Parathyroid adenoma (tissue), 2 donors: ENCODE results near the gene CELSR3.
A peak's percentile ranks its signal among the peaks of the same experiment; 100 is the strongest.

Experiments
- H2AFZ ChIP-seq: fragments of 300-600 bp; sonication (generic); one replicate; pipeline ENCODE4 v1.7.0; 2017; ENCODE audit warnings: antibody characterized with exemption, mild to moderate bottlenecking
- H3K27ac ChIP-seq: fragments of 300-600 bp; sonication (generic); one replicate; pipeline ENCODE4 v1.7.0; 2017
- H3K27me3 ChIP-seq: fragments of 300-600 bp; sonication (generic); one replicate; pipeline ENCODE4 v1.7.0; 2017; ENCODE audit warnings: low read length; ENCODE audit not compliant: control insufficient read depth, insufficient read depth
- H3K36me3 ChIP-seq: fragments of 300-600 bp; sonication (generic); one replicate; pipeline ENCODE4 v1.7.0; 2017; ENCODE audit warnings: low read length; ENCODE audit not compliant: control insufficient read depth, insufficient read depth
- H3K4me1 ChIP-seq: fragments of 300-600 bp; sonication (generic); one replicate; pipeline ENCODE4 v1.7.0; 2017; ENCODE audit warnings: control low read depth
- H3K4me2 ChIP-seq: fragments of 300-600 bp; sonication (generic); one replicate; pipeline ENCODE4 v1.7.0; 2017; ENCODE audit warnings: low read length
- H3K4me3 ChIP-seq: fragments of 300-600 bp; sonication (generic); one replicate; pipeline ENCODE4 v1.7.0; 2017; ENCODE audit warnings: low read depth, low read length
- H3K79me2 ChIP-seq: fragments of 300-600 bp; sonication (generic); one replicate; pipeline ENCODE4 v1.7.0; 2017; ENCODE audit warnings: control low read depth
- H3K9ac ChIP-seq: fragments of 300-600 bp; sonication (generic); one replicate; pipeline ENCODE4 v1.7.0; 2017; ENCODE audit warnings: mild to moderate bottlenecking
- H3K9me3 ChIP-seq: fragments of 300-600 bp; sonication (generic); one replicate; pipeline ENCODE4 v1.7.0; 2017; ENCODE audit warnings: low read length; ENCODE audit not compliant: control insufficient read depth
- CTCF ChIP-seq: fragments of 300-600 bp; sonication (generic); IDR thresholded peaks from one replicate; pipeline ENCODE4 v1.7.0; 2017; ENCODE audit warnings: antibody characterized with exemption, mild to moderate bottlenecking
- donor health status: primary hyperparathyroidism.

CELSR3 gene

DNA sequence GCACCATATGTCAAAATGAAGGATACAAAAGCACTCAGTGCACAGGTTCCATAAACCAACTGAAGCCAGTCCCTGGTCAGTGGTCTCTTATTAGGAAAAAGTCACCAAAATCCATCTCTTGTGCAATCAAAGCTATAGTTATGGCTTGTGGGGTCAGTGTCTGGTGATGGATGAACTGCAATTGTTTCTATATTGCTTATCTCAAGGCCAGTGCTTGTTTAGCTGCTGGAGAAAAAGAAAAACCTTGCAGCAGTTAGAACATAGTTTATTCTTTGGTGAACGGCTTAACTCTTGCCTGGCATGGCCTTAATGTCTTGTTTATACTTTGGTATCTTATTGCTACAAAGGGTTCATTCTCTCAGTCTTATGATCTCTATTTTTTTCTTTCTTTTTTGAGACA, 50.4 kb downstream of the CELSR3 start:
- H3K9ac ChIP-seq = no peak overlapping the region
- H3K9me3 ChIP-seq = no peaks in the 10 kb centered on the region
- H2AFZ ChIP-seq = no peak overlapping the region
- H3K4me1 ChIP-seq = peaks cover 6% of the 10 kb centered on the region
- H3K4me2 ChIP-seq = no peak overlapping the region
- H3K27ac ChIP-seq = no peak overlapping the region
- H3K79me2 ChIP-seq = peaks cover 8% of the 10 kb centered on the region
- TF ChIP-seq CTCF = no peak
- no peak overlapping the region for H3K4me3 ChIP-seq
- H3K27me3 ChIP-seq = no peaks in the 10 kb centered on the region
- H3K36me3 ChIP-seq = no peaks in the 10 kb centered on the region

DNA sequence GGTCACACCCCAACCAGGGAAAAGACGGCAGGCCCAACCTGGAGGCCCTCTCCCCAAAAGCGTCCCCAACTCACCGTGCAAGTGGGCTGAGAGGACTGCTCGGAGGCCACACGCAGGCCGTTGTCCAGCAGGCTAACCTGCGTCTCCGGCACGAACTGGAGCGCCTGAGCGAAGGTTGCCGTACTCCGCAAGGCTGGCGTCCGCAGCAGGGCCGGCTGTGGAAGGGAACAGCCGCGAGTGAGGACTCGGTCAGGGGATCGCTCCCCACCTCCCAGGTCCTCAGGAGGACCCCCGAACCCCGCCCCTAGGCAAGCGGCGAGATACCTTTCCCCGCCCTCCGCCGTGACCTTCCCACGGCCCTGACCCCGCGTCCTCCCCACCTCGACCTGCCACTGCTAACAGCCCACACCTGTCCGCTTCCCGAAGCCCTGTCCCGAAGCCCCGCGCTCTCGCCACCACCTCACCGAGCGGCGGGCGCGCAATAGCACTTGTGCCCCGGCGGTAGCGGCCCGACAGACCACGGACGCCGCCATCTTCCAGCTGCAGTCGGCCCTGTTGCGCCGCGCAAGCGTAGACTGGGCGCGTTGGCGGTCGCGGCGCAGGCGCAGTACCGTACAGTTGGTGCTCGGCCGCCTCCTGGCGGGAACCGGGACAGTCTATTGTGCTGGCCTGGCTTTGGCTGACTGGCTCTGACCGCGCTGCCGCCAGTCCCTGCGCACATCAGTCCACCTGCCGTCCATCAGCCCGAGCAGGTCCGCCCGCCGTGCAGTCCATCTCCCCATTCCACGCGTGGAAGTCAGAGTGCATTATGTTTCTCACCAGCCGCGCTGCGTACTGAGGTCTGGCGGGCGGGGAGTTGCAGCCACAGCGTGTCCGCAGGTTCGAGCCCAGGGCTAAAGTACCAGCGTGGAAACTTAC, 53.3 kb downstream of the CELSR3 start, which contains the start of gene UQCRC1:
UQCRC1 (minus strand) TSS at position 559 of the 918 bp plus-strand sequence; CDS start at position 533, 26 bp downstream.
- Histone ChIP-seq H3K9ac (peak within 1 kb of the TSS; percentile 68), H3K4me3 (peak within 1 kb of the TSS; percentile 97), H3K4me2 (peak within 1 kb of the TSS; percentile 92), H3K9me3 (no peaks in the 10 kb centered on the region), H2AFZ (peak within 1 kb of the TSS; percentile 99), H3K4me1 (peaks cover 6% of the 10 kb centered on the region), H3K79me2 (peaks cover 8% of the 10 kb centered on the region), H3K27ac (peak within 1 kb of the TSS; percentile 82), H3K36me3 (no peaks in the 10 kb centered on the region), H3K27me3 (no peaks in the 10 kb centered on the region)
- TF ChIP-seq CTCF = peak; percentile 83

- Histone ChIP-seq H3K4me1 (peaks cover 6% of the 10 kb centered on the region), H3K27me3 (no peaks in the 10 kb centered on the region), H3K79me2 (peaks cover 8% of the 10 kb centered on the region), H3K27ac (no peak overlapping the region), H2AFZ (no peak overlapping the region), H3K4me2 (no peak overlapping the region), H3K9me3 (no peaks in the 10 kb centered on the region), H3K4me3 (no peak overlapping the region), H3K36me3 (no peaks in the 10 kb centered on the region), H3K9ac (no peak overlapping the region)
- no peak for TF ChIP-seq CTCF
These were observed 55.2 kb downstream of the CELSR3 start for GRCh38 chr3:48607519-48607918.

DNA sequence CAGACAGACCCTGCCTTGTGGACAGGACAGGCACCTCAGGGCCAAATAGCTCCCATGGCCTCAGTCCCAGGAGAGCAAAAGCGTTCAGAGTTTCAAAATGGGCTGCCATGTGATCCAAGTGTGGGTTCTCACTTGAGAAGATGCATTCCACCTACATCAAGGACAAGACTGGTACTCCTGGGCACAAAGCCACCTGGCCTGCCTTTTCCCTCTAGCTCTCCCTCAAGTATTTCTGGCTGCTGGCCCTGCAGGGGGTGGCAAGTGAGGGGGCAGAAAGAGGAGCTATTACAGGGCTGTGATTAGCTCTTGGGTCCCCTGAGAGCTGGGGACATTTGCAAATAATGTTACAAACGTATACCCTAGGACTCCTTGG, 61.1 kb downstream of the CELSR3 start:
- H3K27me3 ChIP-seq = no peaks in the 10 kb centered on the region
- H3K4me2 ChIP-seq = no peak overlapping the region
- no peaks in the 10 kb centered on the region for H3K79me2 ChIP-seq
- H3K27ac ChIP-seq = no peak overlapping the region
- TF ChIP-seq CTCF = no peak
- no peak overlapping the region for H2AFZ ChIP-seq
- H3K9me3 ChIP-seq = no peaks in the 10 kb centered on the region
- H3K36me3 ChIP-seq = no peaks in the 10 kb centered on the region
- no peak overlapping the region for H3K9ac ChIP-seq
- no peak overlapping the region for H3K4me3 ChIP-seq
- H3K4me1 ChIP-seq = no peaks in the 10 kb centered on the region
